Head of caudate nucleus (tissue), 42 donors: ENCODE data around the gene COL26A1.

Experiments used
- DNase-seq, 42 donors: peaks; one replicate each; pipeline versions ENCODE4 v3.0.0 to v3.0.0-alpha.2; 2020 to 2021; ENCODE audit warnings: mixed read lengths in 7 of 42
- intact Hi-C: fragments of 100-400 bp; cut with DNase I; formaldehyde crosslinking; loops from one replicate; pipeline ENCODE4 v1.15.0; 2022

The COL26A1 gene

GRCh38 chr7:101576998-101577397 is 214.3 kb downstream of the COL26A1 start:
- intact Hi-C loops, result no loop called here
- DNase-seq, result no peak

DNA sequence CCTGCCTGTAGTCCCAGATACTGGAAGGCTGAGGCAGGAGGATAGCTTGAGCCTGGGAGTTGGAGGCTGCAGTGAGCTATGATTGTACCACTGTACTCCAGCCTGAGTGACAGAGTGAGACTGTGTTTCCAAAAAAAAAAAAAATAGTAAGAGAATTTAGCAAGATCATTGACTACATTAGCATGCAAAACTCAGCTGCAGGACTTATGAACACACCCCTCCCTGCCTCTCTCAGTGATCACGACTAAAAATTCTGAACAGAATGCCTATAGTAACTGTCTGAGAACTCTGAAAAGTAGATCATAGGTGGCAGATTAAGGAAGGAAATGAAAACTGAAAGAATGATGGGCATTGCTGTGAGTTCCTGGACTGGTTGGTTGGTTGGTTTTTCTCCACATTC is 215.9 kb downstream of the COL26A1 start:
- intact Hi-C loops, result no loop called here
- peak in 1 of 42 donors; percentile 1 for DNase-seq

GRCh38 chr7:101580596-101580995 is 217.9 kb downstream of the COL26A1 start:
- intact Hi-C loops, result no loop called here
- DNase-seq, result peak in 2 of 42 donors; percentile 18 to 26

- peak in 2 of 42 donors; percentile 5 to 10 for DNase-seq
- intact Hi-C loops, result no loop called here
Observed at GRCh38 chr7:101581891-101582290, 219.2 kb downstream of the COL26A1 start.

DNA sequence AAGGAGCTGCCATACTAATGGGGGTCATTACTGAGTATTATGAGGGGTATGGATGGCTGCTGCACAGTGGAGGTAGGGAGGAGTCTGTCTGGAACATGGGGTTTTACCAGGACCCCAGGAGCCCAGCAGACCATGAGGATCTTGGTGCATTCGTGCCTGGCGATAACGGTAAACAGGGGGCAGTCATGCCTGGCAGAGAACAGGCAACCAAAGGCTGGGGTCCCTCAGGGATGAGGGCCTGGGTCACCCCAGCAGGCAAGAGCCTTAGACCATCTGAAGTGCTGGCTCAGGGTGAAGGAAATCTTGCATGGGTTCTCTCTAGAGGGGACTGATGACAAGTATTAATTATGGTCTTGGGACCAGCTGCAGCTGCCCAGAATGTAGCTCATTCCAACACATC is 220.3 kb downstream of the COL26A1 start:
- peak in 2 of 42 donors; percentile 11 to 21 for DNase-seq
- intact Hi-C loops, result no loop called here

DNA sequence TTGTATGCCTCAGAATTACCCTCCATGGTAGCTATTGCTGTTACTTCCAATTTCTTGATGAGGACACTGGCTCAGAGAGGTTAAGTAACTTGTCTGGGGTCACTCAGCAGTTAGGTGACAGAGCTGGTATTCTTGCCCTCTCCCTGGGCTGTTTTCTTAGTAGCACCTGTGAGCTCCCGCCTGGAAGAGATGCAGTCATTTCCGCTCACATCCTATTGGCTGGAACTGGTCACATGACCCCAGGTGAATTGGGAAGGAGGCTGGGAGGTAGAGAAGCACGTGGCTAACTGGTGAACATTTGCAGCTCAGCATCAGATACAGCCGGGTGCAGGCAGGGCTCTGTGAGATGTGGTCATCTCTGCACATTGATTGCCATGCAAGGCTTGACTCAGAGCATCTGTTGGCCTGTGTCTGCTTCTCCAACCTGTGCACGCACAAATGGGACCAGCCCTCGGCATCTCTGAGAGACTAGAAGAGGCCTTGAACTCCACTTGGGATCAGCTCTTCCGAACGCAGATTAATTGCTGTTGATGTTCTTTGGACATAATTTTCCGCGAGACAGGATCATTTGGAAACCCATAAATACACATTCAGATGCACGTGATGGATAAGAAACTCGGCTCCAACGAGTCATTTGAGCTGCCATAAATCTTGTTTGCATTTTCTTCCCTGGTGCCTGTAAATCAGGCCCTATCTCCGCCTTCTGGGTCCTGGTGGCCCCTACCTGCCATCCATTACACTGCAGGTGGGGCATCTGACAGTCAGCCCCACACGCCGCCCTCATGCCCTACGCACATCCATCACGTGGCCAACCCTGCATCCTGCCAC is 223.6 kb downstream of the COL26A1 start:
- peak in 1 of 42 donors; percentile 33 for DNase-seq
- intact Hi-C loops, result no loop called here

DNA sequence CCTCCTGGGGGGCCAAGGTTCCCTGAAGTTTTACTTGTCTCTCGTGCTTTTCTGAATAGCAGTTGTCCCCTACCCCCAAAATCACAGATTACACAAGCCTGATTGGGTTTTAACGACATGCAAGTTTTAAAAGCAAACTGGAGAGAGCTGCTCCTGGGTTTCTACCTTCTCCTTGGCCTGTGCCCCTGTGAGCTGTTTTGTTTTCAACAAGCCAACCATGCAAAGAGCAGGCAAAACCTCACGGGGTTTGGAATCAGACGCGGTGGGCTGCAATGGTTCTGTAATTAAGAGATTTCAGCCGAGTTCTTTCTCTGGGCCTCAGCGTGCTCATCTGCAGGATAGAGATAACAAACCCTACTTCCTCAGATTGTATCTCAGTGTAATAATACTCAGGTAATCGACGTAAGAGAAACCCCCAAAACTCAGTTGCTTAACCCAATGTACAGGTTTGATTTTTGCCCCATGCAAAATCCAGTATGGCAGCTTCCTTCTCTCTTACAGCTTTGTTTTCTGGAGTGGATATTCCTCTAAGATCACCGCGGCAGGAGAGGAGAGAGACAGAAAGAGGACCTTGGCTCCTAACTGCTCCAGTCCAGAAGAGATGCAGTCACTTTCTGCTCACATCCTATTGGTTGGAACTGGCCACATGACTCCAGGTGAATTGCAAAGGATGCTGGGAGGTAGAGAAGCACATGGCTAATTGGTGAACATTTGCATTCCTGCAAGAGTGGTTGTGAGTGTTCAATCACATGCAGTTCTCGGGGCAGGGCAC is 224.4 kb downstream of the COL26A1 start:
- intact Hi-C loops, result no loop called here
- DNase-seq, result peak in 1 of 42 donors; percentile 14

- DNase-seq, result peak in 1 of 42 donors; percentile 18
- intact Hi-C loops, result no loop called here
Observed at GRCh38 chr7:101588131-101588935, 225.7 kb downstream of the COL26A1 start.

DNA sequence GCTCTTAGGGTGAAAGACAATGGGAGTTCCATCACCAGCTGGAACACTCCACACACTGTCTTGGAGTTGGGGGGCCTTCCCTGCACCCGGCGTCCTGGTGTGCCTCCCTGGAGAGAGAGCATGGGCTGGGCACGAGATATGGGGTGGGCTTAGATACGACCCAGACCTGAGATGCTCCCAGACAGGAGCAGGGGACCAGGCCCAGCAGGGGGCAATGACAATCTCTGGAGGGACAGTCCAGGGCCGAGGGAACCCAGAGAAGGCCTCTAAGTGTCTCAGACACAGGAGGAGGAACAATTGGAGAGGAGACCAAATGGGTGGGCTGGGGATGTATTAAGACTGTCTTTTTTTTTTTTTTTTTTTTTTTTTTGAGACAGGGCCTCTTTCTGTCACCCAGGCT is 226.4 kb downstream of the COL26A1 start:
- intact Hi-C loops, result no loop called here

GRCh38 chr7:101589976-101590662 is 227.4 kb downstream of the COL26A1 start:
- DNase-seq, result peak in 2 of 42 donors; percentile 19 to 22
- intact Hi-C loops, result no loop called here

More for the DNA sequence above, 226.4 kb downstream of the COL26A1 start:
- DNase-seq, result peak in 1 of 42 donors; percentile 22

GRCh38 chr7:101590663-101591435 is 228.2 kb downstream of the COL26A1 start:
- peak in 2 of 42 donors; percentile 22 to 26 for DNase-seq
- intact Hi-C loops, result no loop called here

- intact Hi-C loops, result no loop called here
- no peak for DNase-seq
Observed at GRCh38 chr7:101591504-101591903, 228.8 kb downstream of the COL26A1 start.

- intact Hi-C loops, result no loop called here
- no peak for DNase-seq
Observed at GRCh38 chr7:101593556-101593955, 230.9 kb downstream of the COL26A1 start.

DNA sequence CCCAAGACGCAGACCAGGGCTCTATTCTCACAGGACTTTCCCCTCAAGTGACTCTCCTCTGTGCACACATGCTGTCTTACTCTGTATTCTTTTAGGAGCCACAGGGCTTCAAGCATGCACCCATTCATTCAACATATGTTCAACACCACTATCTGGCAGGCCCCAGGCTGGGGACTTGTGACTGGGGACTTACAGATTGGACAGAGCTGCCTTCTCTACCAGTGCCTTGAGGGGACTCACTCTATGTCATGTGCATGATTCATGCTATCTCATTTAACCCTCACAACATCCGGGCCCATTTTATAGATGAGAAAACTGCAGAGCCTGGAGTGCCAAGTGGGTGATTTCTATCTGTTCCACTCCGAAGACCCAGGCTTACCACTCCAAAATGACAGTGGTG is 232.1 kb downstream of the COL26A1 start:
- DNase-seq, result peak in 2 of 42 donors; percentile 7 to 9
- intact Hi-C loops, result no loop called here

DNA sequence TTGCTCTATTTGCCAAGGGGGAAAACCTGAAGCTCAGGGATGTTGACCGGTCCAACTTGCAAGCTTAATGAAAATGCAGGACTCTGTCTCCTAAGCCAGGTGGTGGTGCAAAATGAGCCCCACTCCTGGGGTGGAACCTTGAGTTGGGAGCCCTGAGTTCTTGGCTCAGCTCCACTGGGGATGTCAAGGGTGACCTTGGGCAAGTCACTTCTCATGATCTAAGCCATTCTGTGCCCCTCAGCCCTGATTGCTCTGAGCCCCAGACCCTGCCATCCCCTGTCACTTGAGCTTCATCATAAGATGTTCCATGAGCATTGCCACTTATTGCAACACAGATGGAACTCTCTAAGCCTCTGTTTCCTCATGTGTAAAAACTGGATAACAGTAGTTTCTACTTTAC is 232.6 kb downstream of the COL26A1 start:
- intact Hi-C loops, result no loop called here
- peak in 1 of 42 donors; percentile 8 for DNase-seq

DNA sequence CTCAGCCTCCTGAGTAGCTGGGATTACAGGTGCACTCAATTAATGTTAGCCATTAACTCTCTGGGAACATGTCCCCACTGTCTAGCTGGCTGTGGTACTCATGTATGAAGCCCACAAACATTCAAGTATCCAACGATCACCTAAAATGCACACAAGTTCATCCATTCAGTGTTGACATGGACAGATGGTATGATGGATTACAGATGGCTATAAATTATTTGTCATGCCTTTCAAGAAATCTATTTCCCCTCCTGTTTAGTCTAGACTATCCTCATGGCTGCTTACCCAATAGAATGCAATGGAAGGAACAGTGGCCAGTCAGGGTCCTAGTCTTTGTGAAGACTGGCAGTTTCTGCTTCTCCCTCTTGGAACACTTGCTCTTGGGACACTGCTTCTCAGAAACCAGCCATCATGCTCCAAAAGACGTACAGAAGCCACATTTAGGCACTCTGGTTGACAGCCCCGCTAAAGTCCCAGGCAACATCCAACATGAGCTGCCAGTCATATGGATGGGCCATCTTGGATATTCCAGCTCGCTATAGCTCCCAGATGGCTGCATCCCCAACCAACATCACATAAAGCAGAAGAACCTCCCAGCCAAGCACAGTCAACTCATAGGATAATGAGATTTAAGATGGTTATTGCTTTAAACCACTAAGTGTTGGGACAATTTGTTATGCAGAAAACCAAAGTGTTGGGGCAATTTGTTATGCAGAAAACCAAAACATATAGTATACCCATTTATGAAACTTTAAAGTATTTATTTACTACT is 233.3 kb downstream of the COL26A1 start:
- intact Hi-C loops, result no loop called here
- peak in 1 of 42 donors; percentile 5 for DNase-seq

- DNase-seq, result no peak
- intact Hi-C loops, result no loop called here
Observed at GRCh38 chr7:101596898-101597297, 234.2 kb downstream of the COL26A1 start.
